B cell (primary cell): ENCODE measurements around the gene XPNPEP2. TPM values are rescaled to one million over a fixed set of nuclear protein-coding genes. Genes with fewer than 3 reads are reported as not detected.

Experiments used
- ATAC-seq: fragments of 200-7000 bp; cut with Tn5 transposase; one replicate; pipeline ENCODE4 v1.10.0; 2021; ENCODE audit warnings: low read depth, mild to moderate bottlenecking, moderate number of reproducible peaks, moderate library complexity
- CTCF ChIA-PET: fragments of 350-600 bp; sonication (Branson Sonifier 250); formaldehyde crosslinking; loops from one replicate; lab custom pipeline; 2021; ENCODE audit warnings: antibody characterized with exemption, inconsistent platforms; lab: Charles Lee
- POLR2A ChIA-PET: fragments of 350-600 bp; sonication (Branson Sonifier 250); formaldehyde crosslinking; loops from one replicate; lab custom pipeline; 2021; ENCODE audit warnings: antibody characterized with exemption; lab: Charles Lee
- DNase-seq: peaks from one replicate; pipeline ENCODE4 v3.0.0; 2013
- H2AFZ ChIP-seq: 2 replicates; pipeline ENCODE4 v1.6.1; 2012; ENCODE audit warnings: mild to moderate bottlenecking, low read depth, low read length; ENCODE audit not compliant: insufficient read depth, poor library complexity, severe bottlenecking
- H3K27ac ChIP-seq, 2 donors: 1 replicate in 1 of 2; 2 replicates in 1 of 2; pipeline ENCODE4 v1.5.1; 2012 to 2013; ENCODE audit warnings: low read length in 2 of 2, mild to moderate bottlenecking in 2 of 2, moderate library complexity in 1 of 2
- H3K27me3 ChIP-seq, 4 experiments: fragments of 200-600 bp in 1 of 4; sonication (generic) in 1 of 4; replicated peaks in 1 of 4; 1 replicate in 2 of 4; 2 replicates in 2 of 4; pipeline versions ENCODE4 v1.6.1 to v1.7.0; 2013 to 2016; ENCODE audit warnings: low read length in 3 of 4, mild to moderate bottlenecking in 2 of 4, mixed read lengths in 1 of 4, moderate library complexity in 1 of 4; ENCODE audit not compliant: insufficient read depth in 4 of 4, control insufficient read depth in 3 of 4; ENCODE audit errors: control extremely low read depth in 1 of 4
- H3K36me3 ChIP-seq, 2 experiments: replicated peaks in 1 of 2; 1 replicate in 1 of 2; 2 replicates in 1 of 2; pipeline versions ENCODE4 v1.6.1 to v1.7.1; 2013; ENCODE audit warnings: low read length in 1 of 2; ENCODE audit not compliant: insufficient read depth in 2 of 2, control insufficient read depth in 1 of 2; ENCODE audit errors: control extremely low read depth in 1 of 2, extremely low read depth in 1 of 2
- H3K4me1 ChIP-seq, 2 donors: fragments of 200-600 bp in 1 of 2; sonication (generic) in 1 of 2; 1 replicate in 1 of 2; 2 replicates in 1 of 2; pipeline versions ENCODE4 v1.5.1 to v1.6.1; 2013 to 2017; ENCODE audit warnings: low read length in 2 of 2; ENCODE audit not compliant: control insufficient read depth in 2 of 2, insufficient read depth in 2 of 2
- H3K4me2 ChIP-seq: replicated peaks from 2 replicates; pipeline ENCODE3; 2012; ENCODE audit warnings: mild to moderate bottlenecking, low read depth, low read length; ENCODE audit not compliant: poor library complexity, severe bottlenecking
- H3K4me3 ChIP-seq, 5 experiments: fragments of 200-600 bp in 1 of 5; sonication (generic) in 1 of 5; 1 replicate in 3 of 5; 2 replicates in 2 of 5; pipeline versions ENCODE4 v1.5.1 to v1.7.0; 2011 to 2016; ENCODE audit warnings: low read length in 4 of 5, mild to moderate bottlenecking in 4 of 5, low read depth in 2 of 5, control low read depth in 1 of 5, moderate library complexity in 1 of 5; ENCODE audit not compliant: insufficient read depth in 1 of 5; ENCODE audit errors: control extremely low read depth in 1 of 5, extremely low read depth in 1 of 5
- H3K79me2 ChIP-seq: fragments of 200-600 bp; sonication (generic); one replicate; pipeline ENCODE4 v1.6.0; 2016; ENCODE audit warnings: low read length; ENCODE audit not compliant: control insufficient read depth, insufficient read depth
- H3K9ac ChIP-seq: fragments of 200-600 bp; sonication (generic); 2 replicates; pipeline ENCODE4 v1.6.1; 2017; ENCODE audit warnings: mild to moderate bottlenecking, low read length, moderate library complexity
- H3K9me3 ChIP-seq, 3 donors: one replicate each; pipeline versions ENCODE4 v1.6.1 to v1.7.1; 2013; ENCODE audit warnings: low read length in 2 of 3; ENCODE audit not compliant: control insufficient read depth in 2 of 3, insufficient read depth in 1 of 3; ENCODE audit errors: control extremely low read depth in 1 of 3
- H4K20me1 ChIP-seq: 2 replicates; pipeline ENCODE4 v1.6.0; 2012; ENCODE audit warnings: mild to moderate bottlenecking, low read length; ENCODE audit not compliant: insufficient read depth, control insufficient read depth, poor library complexity, severe bottlenecking
- H3K27ac Mint-ChIP-seq: one replicate; pipeline ENCODE4 v1.8.0; 2021; ENCODE audit warnings: mixed read lengths
- H3K27me3 Mint-ChIP-seq: one replicate; pipeline ENCODE4 v1.8.0; 2021; ENCODE audit warnings: mixed read lengths
- H3K4me1 Mint-ChIP-seq: one replicate; pipeline ENCODE4 v1.8.0; 2021; ENCODE audit warnings: mixed read lengths
- H3K4me3 Mint-ChIP-seq: one replicate; pipeline ENCODE4 v1.8.0; 2021; ENCODE audit warnings: mixed read lengths
- H3K9me3 Mint-ChIP-seq: one replicate; pipeline ENCODE4 v1.8.0; 2022; ENCODE audit warnings: mixed read lengths; ENCODE audit not compliant: insufficient read depth
- CTCF ChIP-seq: fragments of 200-600 bp; IDR thresholded peaks from one replicate; pipeline ENCODE4 v1.8.0; 2022; ENCODE audit warnings: antibody characterized with exemption, mild to moderate bottlenecking
- EZH2 ChIP-seq: IDR thresholded peaks from 2 replicates; pipeline ENCODE4 v1.6.1; 2012; ENCODE audit warnings: borderline replicate concordance, low read depth, mild to moderate bottlenecking, moderate library complexity, low read length; ENCODE audit not compliant: insufficient read depth, poor library complexity, severe bottlenecking
- WGBS: methylation state at CpG from one replicate; pipeline ENCODE4 v1.1.5; 2013; ENCODE audit warnings: missing lambda C conversion rate; ENCODE audit not compliant: insufficient coverage; 5-methylcytosine and 5-hydroxymethylcytosine counted together
- intact Hi-C: fragments of 100-400 bp; cut with micrococcal nuclease; formaldehyde crosslinking; loops from one replicate; pipeline ENCODE4 v1.10.0; 2022
- polyA plus RNA-seq: library from polyadenylated mRNA; depleted of rRNA; stranded (reverse); fragments of >200 nt; gene quantifications from 2 replicates; pipeline ENCODE4 v1.2.3, GENCODE V29; 2012
- total RNA-seq, 2 donors: library from RNA; stranded (reverse); fragments of 120-200 nt in 1 of 2; gene quantifications; 1 replicate in 1 of 2; 2 replicates in 1 of 2; pipeline versions ENCODE4 v1.2.3 to v1.2.4, GENCODE V29; 2013 to 2022

Gene XPNPEP2
- total and polyA plus RNA-seq, 2 donors (not counting 1 experiment from before 2014, with no cell fraction given), result 0.31 TPM; not detected in 1

GRCh38 chrX:129768186-129768585 is 29.4 kb downstream of the XPNPEP2 start:
- Histone ChIP-seq H3K9ac (no peak overlapping the region), H3K79me2 (peaks cover 8% of the 10 kb centered on the region), H4K20me1 (no peaks in the 10 kb centered on the region), H3K4me3 (no peak overlapping the region), H3K27ac (peak overlapping the region; percentile 60 to 72), H3K9me3 (no peaks in the 10 kb centered on the region), H3K36me3 (no peaks in the 10 kb centered on the region), H3K4me1 (peaks cover 55 to 62% of the 10 kb centered on the region in 2 donors), H2AFZ (no peak overlapping the region), H3K4me2 (peak overlapping the region; percentile 58), H3K27me3 (no peaks in the 10 kb centered on the region)
- ATAC-seq (no peak), DNase-seq (no peak)
- H3K27ac Mint-ChIP-seq, result peak overlapping the region; percentile 89
- H3K9me3 Mint-ChIP-seq, result no peaks in the 10 kb centered on the region
- no peaks in the 10 kb centered on the region for H3K27me3 Mint-ChIP-seq
- peaks cover 48% of the 10 kb centered on the region for H3K4me1 Mint-ChIP-seq
- TF ChIP-seq CTCF, result no peak
- CTCF ChIA-PET, result interaction anchor here (0.8 to 1.7 kb wide), 3 partner anchors 12 to 42 kb away, joined by 3 to 11 read pairs (median 7); no protein-coding TSS in a partner anchor
- intact Hi-C loops, result no loop called here
- POLR2A ChIA-PET, result interaction anchor here (1.5 to 4.2 kb wide), 4 partner anchors 9 to 15 kb away, joined by 3 to 23 read pairs (median 8); partner anchors contain the start of gene SASH3
- H3K4me3 Mint-ChIP-seq, result peak overlapping the region; percentile 7
- 100% methylated on average over 3 of the region's 8 CpGs for WGBS

GRCh38 chrX:129768586-129769466 is 30.0 kb downstream of the XPNPEP2 start:
- H3K4me2 ChIP-seq, result peak overlapping the region; percentile 58
- no peaks in the 10 kb centered on the region for H3K9me3 Mint-ChIP-seq
- peak overlapping the region; percentile 89 for H3K27ac Mint-ChIP-seq
- peaks cover 8% of the 10 kb centered on the region for H3K79me2 ChIP-seq
- ATAC-seq, result no peak
- peak overlapping the region; percentile 60 to 72 for H3K27ac ChIP-seq
- peaks cover 61 to 68% of the 10 kb centered on the region in 2 donors for H3K4me1 ChIP-seq
- ChIA-PET POLR2A (interaction anchor here (1.1 to 4.2 kb wide), 5 partner anchors 10 to 18 kb away, joined by 3 to 23 read pairs (median 8); partner anchors contain the start of gene SASH3), CTCF (interaction anchor here (0.8 to 1.7 kb wide), 4 partner anchors 13 to 91 kb away, joined by 3 to 11 read pairs (median 6); no protein-coding TSS in a partner anchor)
- peak overlapping the region; percentile 9 for H3K9ac ChIP-seq
- 71% methylated on average over 4 of the region's 8 CpGs for WGBS
- intact Hi-C loops, result loop anchor here (1.0 kb wide), 1 partner anchor 10 kb away; the partner anchor contains the start of gene SASH3
- no peaks in the 10 kb centered on the region for H3K27me3 ChIP-seq
- TF ChIP-seq EZH2, result no peak
- no peak for TF ChIP-seq CTCF
- H3K4me3 ChIP-seq, result peak overlapping the region in 1 of 5 experiments; percentile 10
- DNase-seq, result peak; percentile 5
- H3K9me3 ChIP-seq, result no peaks in the 10 kb centered on the region
- H4K20me1 ChIP-seq, result no peaks in the 10 kb centered on the region
- no peaks in the 10 kb centered on the region for H3K27me3 Mint-ChIP-seq
- no peak overlapping the region for H2AFZ ChIP-seq
- peaks cover 52% of the 10 kb centered on the region for H3K4me1 Mint-ChIP-seq
- no peaks in the 10 kb centered on the region for H3K36me3 ChIP-seq
- peak overlapping the region; percentile 49 for H3K4me3 Mint-ChIP-seq
